Liver (tissue), 9 donors: ENCODE measurements around the gene OSBPL1A. TPM values are rescaled to one million over a fixed set of nuclear protein-coding genes. Genes with fewer than 3 reads are reported as not detected.

Experiments used
- DNase-seq: peaks from one replicate; pipeline ENCODE4 v3.0.0-alpha.2; 2017; ENCODE audit warnings: low spot score
- H3K27ac ChIP-seq, 2 donors: one replicate each; pipeline ENCODE4 v1.7.0; 2013; ENCODE audit warnings: inconsistent platforms in 2 of 2, low read length in 2 of 2, control low read depth in 1 of 2, low read depth in 1 of 2, mild to moderate bottlenecking in 1 of 2
- H3K27me3 ChIP-seq, 4 donors: one replicate each; pipeline versions ENCODE4 v1.6.1 to v1.7.0; 2013; ENCODE audit warnings: low read length in 3 of 4, inconsistent platforms in 1 of 4, mild to moderate bottlenecking in 1 of 4, moderate library complexity in 1 of 4; ENCODE audit not compliant: control insufficient read depth in 4 of 4, insufficient read depth in 4 of 4
- H3K36me3 ChIP-seq, 4 donors: one replicate each; pipeline versions ENCODE4 v1.6.1 to v1.7.0; 2013; ENCODE audit warnings: low read length in 3 of 4, mild to moderate bottlenecking in 3 of 4, low read depth in 1 of 4, moderate library complexity in 1 of 4; ENCODE audit not compliant: control insufficient read depth in 4 of 4, insufficient read depth in 3 of 4
- H3K4me1 ChIP-seq, 4 donors: one replicate each; pipeline versions ENCODE4 v1.6.1 to v1.7.0; 2013; ENCODE audit warnings: low read length in 3 of 4, mild to moderate bottlenecking in 3 of 4, moderate library complexity in 1 of 4; ENCODE audit not compliant: control insufficient read depth in 4 of 4, insufficient read depth in 4 of 4
- H3K4me3 ChIP-seq, 3 donors: one replicate each; pipeline versions ENCODE4 v1.6.1 to v1.7.0; 2013; ENCODE audit warnings: low read length in 3 of 3, control low read depth in 1 of 3, low read depth in 1 of 3, mild to moderate bottlenecking in 1 of 3
- H3K9ac ChIP-seq, 2 donors: one replicate each; pipeline ENCODE4 v1.7.0; 2013; ENCODE audit warnings: low read length in 2 of 2, mild to moderate bottlenecking in 2 of 2, moderate library complexity in 2 of 2, control low read depth in 1 of 2, low read depth in 1 of 2
- H3K9me3 ChIP-seq, 4 donors: one replicate each; pipeline versions ENCODE4 v1.6.1 to v1.7.0; 2013; ENCODE audit warnings: low read length in 3 of 4; ENCODE audit not compliant: control insufficient read depth in 4 of 4
- EGR1 ChIP-seq, 2 donors: IDR thresholded peaks; 2 replicates each; pipeline ENCODE4 v1.6.1; 2016 to 2018; ENCODE audit warnings: antibody characterized with exemption in 2 of 2, low read depth in 2 of 2
- FOXA1 ChIP-seq: IDR thresholded peaks from 2 replicates; pipeline ENCODE4 v1.6.1; 2016; ENCODE audit warnings: antibody characterized with exemption
- FOXA2 ChIP-seq: IDR thresholded peaks from 2 replicates; pipeline ENCODE4 v1.6.1; 2016; ENCODE audit warnings: antibody characterized with exemption
- GABPA ChIP-seq, 2 donors: IDR thresholded peaks in 1 of 2; conservative IDR thresholded peaks in 1 of 2; 2 replicates each; pipeline ENCODE4 v1.6.1; 2016; ENCODE audit warnings: antibody characterized with exemption in 2 of 2, mild to moderate bottlenecking in 1 of 2, moderate library complexity in 1 of 2
- HNF4A ChIP-seq, 2 donors: conservative IDR thresholded peaks; 2 replicates each; pipeline ENCODE4 v1.6.1; 2016; ENCODE audit warnings: antibody characterized with exemption in 2 of 2, mild to moderate bottlenecking in 2 of 2
- HNF4G ChIP-seq: IDR thresholded peaks from 2 replicates; pipeline ENCODE4 v1.6.1; 2016; ENCODE audit warnings: antibody characterized with exemption
- JUND ChIP-seq, 2 donors: IDR thresholded peaks; 2 replicates each; pipeline ENCODE4 v1.6.1; 2016; ENCODE audit warnings: antibody characterized with exemption in 2 of 2
- NR2F2 ChIP-seq: IDR thresholded peaks from 2 replicates; pipeline ENCODE4 v1.6.1; 2016; ENCODE audit warnings: antibody characterized with exemption
- RAD21 ChIP-seq, 2 donors: IDR thresholded peaks; 2 replicates each; pipeline ENCODE4 v1.6.1; 2016; ENCODE audit warnings: antibody characterized with exemption in 2 of 2, mild to moderate bottlenecking in 2 of 2
- REST ChIP-seq: IDR thresholded peaks from 2 replicates; pipeline ENCODE4 v1.6.1; 2016; ENCODE audit warnings: antibody characterized with exemption, mild to moderate bottlenecking
- RXRA ChIP-seq, 2 donors: IDR thresholded peaks; 2 replicates each; pipeline ENCODE4 v1.6.1; 2017 to 2018; ENCODE audit warnings: antibody characterized with exemption in 2 of 2, mild to moderate bottlenecking in 1 of 2
- SP1 ChIP-seq: IDR thresholded peaks from 2 replicates; pipeline ENCODE4 v1.6.1; 2018; ENCODE audit warnings: antibody characterized with exemption, mild to moderate bottlenecking
- TAF1 ChIP-seq: conservative IDR thresholded peaks from 2 replicates; pipeline ENCODE4 v1.6.1; 2016; ENCODE audit warnings: antibody characterized with exemption, mild to moderate bottlenecking
- YY1 ChIP-seq: IDR thresholded peaks from 2 replicates; pipeline ENCODE4 v1.6.1; 2016; ENCODE audit warnings: antibody characterized with exemption, mild to moderate bottlenecking
- WGBS: extraction: QIAGEN DNeasy Blood & Tissue Kit; methylation state at CpG from one replicate; pipeline ENCODE4 v1.1.7; 2013; 5-methylcytosine and 5-hydroxymethylcytosine counted together
- polyA plus RNA-seq, 2 donors: library from polyadenylated mRNA; stranded (reverse) in 1 of 2; unstranded in 1 of 2; fragments of 200-250 nt in 1 of 2; fragments of >200 nt in 1 of 2; fragmentation: Nextera tagmentation in 1 of 2; extraction: Ambion mirVana in 1 of 2; gene quantifications; one replicate each; pipeline versions ENCODE4 v1.2.1 to v1.2.3, GENCODE V29; 2013 to 2015
- total RNA-seq, 2 donors: library from RNA; depleted of rRNA; stranded (reverse); fragments of >200 nt; gene quantifications; one replicate each; pipeline ENCODE4 v1.2.3, GENCODE V29; 2014
- TF ChIP-seq, protein P1 (sequence below): IDR thresholded peaks from 2 replicates; pipeline ENCODE4 v1.6.1; 2016; ENCODE audit warnings: antibody characterized with exemption
- TF ChIP-seq, protein P2 (sequence below): IDR thresholded peaks from 2 replicates; pipeline ENCODE4 v1.6.1; 2016; ENCODE audit warnings: antibody characterized with exemption
- TF ChIP-seq, protein P3 (sequence below): IDR thresholded peaks from 2 replicates; pipeline ENCODE4 v1.6.1; 2016; ENCODE audit warnings: antibody characterized with exemption
- TF ChIP-seq, protein P4 (sequence below): fragments of 150-350 bp; IDR thresholded peaks from 2 replicates; pipeline ENCODE4 v1.5.1; 2017; ENCODE audit warnings: improper control_type of control experiment, low read depth, low read length; ENCODE audit not compliant: missing input control
- donor health status: healthy.
- donor health status: healthy.
- donor health status: healthy.
- donor health status: healthy.
- donor health status: healthy.

OSBPL1A gene
- total and polyA plus RNA-seq, 4 donors = 5.4 to 12.6 (median 8.9) TPM

DNA sequence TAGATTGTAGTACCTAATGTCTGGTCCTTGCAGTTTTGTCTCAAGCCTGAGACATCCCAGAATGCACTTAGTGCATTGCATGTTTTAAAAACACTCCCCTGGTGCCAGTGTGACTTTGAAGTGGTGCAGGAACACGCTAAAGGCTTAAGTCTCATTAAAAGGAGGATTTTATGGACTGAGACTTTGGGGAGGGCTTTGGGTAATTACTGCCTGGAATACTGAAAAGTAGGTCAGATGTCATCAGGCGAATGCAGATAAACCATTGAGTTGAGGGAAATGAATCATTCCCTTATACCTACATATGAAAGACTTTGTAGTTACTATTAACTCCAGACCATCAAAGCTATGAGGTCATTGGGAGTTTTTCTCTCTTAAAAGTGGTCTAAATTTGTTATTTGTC lies 3.0 kb upstream of the OSBPL1A start:
- WGBS = 82% methylated on average over 2 of the region's 2 CpGs
- Histone ChIP-seq H3K9ac (no peak overlapping the region), H3K27me3 (no peaks in the 10 kb centered on the region), H3K4me1 (peaks cover 1 to 13% (median 9%) of the 10 kb centered on the region in 4 donors), H3K9me3 (no peaks in the 10 kb centered on the region), H3K4me3 (no peak overlapping the region), H3K27ac (no peak overlapping the region), H3K36me3 (no peaks in the 10 kb centered on the region)
- no peak for DNase-seq
- TF ChIP-seq REST (no peak), RXRA (IDR thresholded peaks at IDR 0.05) (no peak), GABPA (IDR thresholded peaks at IDR 0.05 in 1 of 2, conservative IDR thresholded peaks at IDR 0.05 in 1 of 2) (no peak), YY1 (no peak), SP1 (no peak), EGR1 (IDR thresholded peaks at IDR 0.05; ENCODE audit: low read depth in 2 of 2) (no peak), RAD21 (IDR thresholded peaks at IDR 0.05) (no peak), HNF4A (conservative IDR thresholded peaks at IDR 0.05) (no peak), FOXA1 (no peak), JUND (IDR thresholded peaks at IDR 0.05) (no peak), TAF1 (no peak), NR2F2 (no peak), HNF4G (no peak), FOXA2 (no peak)
- TF ChIP-seq, protein P1, sequence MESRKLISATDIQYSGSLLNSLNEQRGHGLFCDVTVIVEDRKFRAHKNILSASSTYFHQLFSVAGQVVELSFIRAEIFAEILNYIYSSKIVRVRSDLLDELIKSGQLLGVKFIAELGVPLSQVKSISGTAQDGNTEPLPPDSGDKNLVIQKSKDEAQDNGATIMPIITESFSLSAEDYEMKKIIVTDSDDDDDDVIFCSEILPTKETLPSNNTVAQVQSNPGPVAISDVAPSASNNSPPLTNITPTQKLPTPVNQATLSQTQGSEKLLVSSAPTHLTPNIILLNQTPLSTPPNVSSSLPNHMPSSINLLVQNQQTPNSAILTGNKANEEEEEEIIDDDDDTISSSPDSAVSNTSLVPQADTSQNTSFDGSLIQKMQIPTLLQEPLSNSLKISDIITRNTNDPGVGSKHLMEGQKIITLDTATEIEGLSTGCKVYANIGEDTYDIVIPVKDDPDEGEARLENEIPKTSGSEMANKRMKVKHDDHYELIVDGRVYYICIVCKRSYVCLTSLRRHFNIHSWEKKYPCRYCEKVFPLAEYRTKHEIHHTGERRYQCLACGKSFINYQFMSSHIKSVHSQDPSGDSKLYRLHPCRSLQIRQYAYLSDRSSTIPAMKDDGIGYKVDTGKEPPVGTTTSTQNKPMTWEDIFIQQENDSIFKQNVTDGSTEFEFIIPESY = no peak
- TF ChIP-seq, protein P2, sequence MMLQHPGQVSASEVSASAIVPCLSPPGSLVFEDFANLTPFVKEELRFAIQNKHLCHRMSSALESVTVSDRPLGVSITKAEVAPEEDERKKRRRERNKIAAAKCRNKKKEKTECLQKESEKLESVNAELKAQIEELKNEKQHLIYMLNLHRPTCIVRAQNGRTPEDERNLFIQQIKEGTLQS = no peak
- TF ChIP-seq, protein P3, sequence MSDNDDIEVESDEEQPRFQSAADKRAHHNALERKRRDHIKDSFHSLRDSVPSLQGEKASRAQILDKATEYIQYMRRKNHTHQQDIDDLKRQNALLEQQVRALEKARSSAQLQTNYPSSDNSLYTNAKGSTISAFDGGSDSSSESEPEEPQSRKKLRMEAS = no peak
- TF ChIP-seq, protein P4, sequence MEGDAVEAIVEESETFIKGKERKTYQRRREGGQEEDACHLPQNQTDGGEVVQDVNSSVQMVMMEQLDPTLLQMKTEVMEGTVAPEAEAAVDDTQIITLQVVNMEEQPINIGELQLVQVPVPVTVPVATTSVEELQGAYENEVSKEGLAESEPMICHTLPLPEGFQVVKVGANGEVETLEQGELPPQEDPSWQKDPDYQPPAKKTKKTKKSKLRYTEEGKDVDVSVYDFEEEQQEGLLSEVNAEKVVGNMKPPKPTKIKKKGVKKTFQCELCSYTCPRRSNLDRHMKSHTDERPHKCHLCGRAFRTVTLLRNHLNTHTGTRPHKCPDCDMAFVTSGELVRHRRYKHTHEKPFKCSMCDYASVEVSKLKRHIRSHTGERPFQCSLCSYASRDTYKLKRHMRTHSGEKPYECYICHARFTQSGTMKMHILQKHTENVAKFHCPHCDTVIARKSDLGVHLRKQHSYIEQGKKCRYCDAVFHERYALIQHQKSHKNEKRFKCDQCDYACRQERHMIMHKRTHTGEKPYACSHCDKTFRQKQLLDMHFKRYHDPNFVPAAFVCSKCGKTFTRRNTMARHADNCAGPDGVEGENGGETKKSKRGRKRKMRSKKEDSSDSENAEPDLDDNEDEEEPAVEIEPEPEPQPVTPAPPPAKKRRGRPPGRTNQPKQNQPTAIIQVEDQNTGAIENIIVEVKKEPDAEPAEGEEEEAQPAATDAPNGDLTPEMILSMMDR = no peak
